ENCODE results near the gene DDX55. TPM values are rescaled to one million over a fixed set of nuclear protein-coding genes. Genes with fewer than 3 reads are reported as not detected.
A peak's percentile ranks its signal among the peaks of the same experiment; 100 is the strongest.

Gene DDX55
- total RNA-seq, 1 experiment from 2014 or later: 50.0 TPM

- H3K9me3 ChIP-seq (ENCODE audit: low read length): no peaks in the 10 kb centered on the region
- no peak for TF ChIP-seq CTCF (conservative IDR thresholded peaks at IDR 0.05; ENCODE audit: low read depth, low read length)
- TF ChIP-seq EZH2 (IDR thresholded peaks at IDR 0.05; ENCODE audit: low read length, unreplicated experiment): no peak
- no peak for TF ChIP-seq EZH2phosphoT487 (IDR thresholded peaks at IDR 0.05; ENCODE audit: borderline replicate concordance, low read length)
- intact Hi-C loops (cut with micrococcal nuclease): loop anchor here (1.0 to 5.0 kb wide), 3 partner anchors 36 to 768 kb away; partner anchors contain the start of gene ATP6V0A2
- H3K36me3 ChIP-seq (ENCODE audit: low read depth, low read length): peaks cover 18% of the 10 kb centered on the region
- peak overlapping the region; percentile 19 for H3K9ac ChIP-seq (ENCODE audit: low read length)
- peak overlapping the region; percentile 28; the same call in 1 of the 2 replicates for H3K4me3 ChIP-seq (ENCODE audit: low read length)
- H3K27ac ChIP-seq (ENCODE audit: low read length): peak overlapping the region; percentile 80
- no peaks in the 10 kb centered on the region for H4K20me1 ChIP-seq (ENCODE audit: low read length)
- peak overlapping the region; percentile 55; the same call in 1 of the 2 replicates for H2AFZ ChIP-seq (ENCODE audit: low read length)
- H3K4me1 ChIP-seq (ENCODE audit: insufficient read depth, low read length): peaks cover 27% of the 10 kb centered on the region
- no peaks in the 10 kb centered on the region for H3K9me2 ChIP-seq (replicated peaks; ENCODE audit: low read length)
- H3K4me2 ChIP-seq (ENCODE audit: low read length): peak overlapping the region; percentile 69
- H3K27me3 ChIP-seq (ENCODE audit: low read length): no peaks in the 10 kb centered on the region
- ATAC-seq (peak; percentile 90), DNase-seq (peak; percentile 96)
- H3K79me2 ChIP-seq (ENCODE audit: low read length): no peaks in the 10 kb centered on the region
- TSS peak; percentile 86 for BruUV-seq (replicated peaks)
- ChIA-PET CTCF (no interaction called here), POLR2A (ENCODE audit: unreplicated experiment) (interaction anchor here (0.7 kb wide), 1 partner anchor 596 kb away, joined by 3 read pairs; no protein-coding TSS in a partner anchor)
- H3F3A ChIP-seq (ENCODE audit: low read length, unreplicated experiment): peaks cover 18% of the 10 kb centered on the region
Observed at GRCh38 chr12:123659996-123660727, 58.3 kb downstream of the DDX55 start.

- no peak overlapping the region for H3K4me2 ChIP-seq (ENCODE audit: low read length)
- peaks cover 2% of the 10 kb centered on the region; the same call in 1 of the 2 replicates for H3K36me3 ChIP-seq (ENCODE audit: low read depth, low read length)
- no peaks in the 10 kb centered on the region for H3K27me3 ChIP-seq (ENCODE audit: low read length)
- no peak overlapping the region for H3K9ac ChIP-seq (ENCODE audit: low read length)
- no peak for TF ChIP-seq CTCF (conservative IDR thresholded peaks at IDR 0.05; ENCODE audit: low read depth, low read length)
- no peak for TF ChIP-seq EZH2 (IDR thresholded peaks at IDR 0.05; ENCODE audit: low read length, unreplicated experiment)
- no peak for TF ChIP-seq EZH2phosphoT487 (IDR thresholded peaks at IDR 0.05; ENCODE audit: borderline replicate concordance, low read length)
- ChIA-PET CTCF (no interaction called here), POLR2A (ENCODE audit: unreplicated experiment) (interaction anchor here (1.2 kb wide), 1 partner anchor 44 kb away, joined by 4 read pairs; the partner anchor contains the start of gene ATP6V0A2)
- H2AFZ ChIP-seq (ENCODE audit: low read length): no peak overlapping the region
- H3K27ac ChIP-seq (ENCODE audit: low read length): no peak overlapping the region
- DNase-seq (no peak), ATAC-seq (no peak)
- H3K9me3 ChIP-seq (ENCODE audit: low read length): no peaks in the 10 kb centered on the region
- no peaks in the 10 kb centered on the region for H3K79me2 ChIP-seq (ENCODE audit: low read length)
- no peaks in the 10 kb centered on the region for H4K20me1 ChIP-seq (ENCODE audit: low read length)
- no peaks in the 10 kb centered on the region for H3K9me2 ChIP-seq (replicated peaks; ENCODE audit: low read length)
- H3F3A ChIP-seq (ENCODE audit: low read length, unreplicated experiment): no peaks in the 10 kb centered on the region
- H3K4me3 ChIP-seq (ENCODE audit: low read length): no peak overlapping the region
- BruUV-seq (replicated peaks): no TSS peak
- H3K4me1 ChIP-seq (ENCODE audit: insufficient read depth, low read length): peaks cover 13% of the 10 kb centered on the region; the same call in 1 of the 2 replicates
- intact Hi-C loops (cut with micrococcal nuclease): no loop called here
Observed at GRCh38 chr12:123667771-123668170, 65.9 kb downstream of the DDX55 start.

Other genes with a start within 250 kb of the DDX55 start
- gene SBNO1, start 237.3 kb upstream of the DDX55 start, total RNA-seq (2014; rRNA removed): 23.3 and 25.3 TPM in 2 replicates
- 59.3 and 73.5 TPM in 2 replicates for gene KMT5A, start 218.0 kb upstream of the DDX55 start, total RNA-seq (2014; rRNA removed)
- 2.2 and 3.2 TPM in 2 replicates for gene RILPL2, start 165.4 kb upstream of the DDX55 start, total RNA-seq (2014; rRNA removed)
- 15.9 and 22.9 TPM in 2 replicates for gene SNRNP35, start 144.0 kb upstream of the DDX55 start, total RNA-seq (2014; rRNA removed)
- gene RILPL1, start 68.4 kb upstream of the DDX55 start, total RNA-seq (2014; rRNA removed): 14.7 and 18.8 TPM in 2 replicates
- 299 and 338 TPM in 2 replicates for gene TMED2, start 17.5 kb upstream of the DDX55 start, total RNA-seq (2014; rRNA removed)
- gene EIF2B1, start 31.6 kb downstream of the DDX55 start, total RNA-seq (2014; rRNA removed): 70.8 and 83.4 TPM in 2 replicates
- 24.2 and 37.6 TPM in 2 replicates for gene GTF2H3, start 31.7 kb downstream of the DDX55 start, total RNA-seq (2014; rRNA removed)
- 13.9 and 15.8 TPM in 2 replicates for gene TCTN2, start 69.0 kb downstream of the DDX55 start, total RNA-seq (2014; rRNA removed)
- gene ATP6V0A2, start 110.3 kb downstream of the DDX55 start, total RNA-seq (2014; rRNA removed): 27.8 and 34.2 TPM in 2 replicates
- 0.15 and 0.17 TPM in 2 replicates for gene DNAH10, start 160.2 kb downstream of the DDX55 start, total RNA-seq (2014; rRNA removed)

All from PC-3 (cell line).